G401.6 (cell line): ENCODE measurements around the gene HYAL3.
"Not testable (repeated sequence)": the region's sequence is repeated elsewhere in the genome, so short reads cannot be mapped to it uniquely, and the experiment has no call there.

Source experiments
- FAIRE-seq: peaks from 2 replicates; lab custom pipeline; 2012; peaks lifted over from hg19 to GRCh38; lab: Jason Lieb, UNC

Gene HYAL3

GRCh38 chr3:50290161-50290641, 9.0 kb downstream of the HYAL3 start:
- no peak for FAIRE-seq

- FAIRE-seq, result no peak
These were observed 10.1 kb downstream of the HYAL3 start for GRCh38 chr3:50289130-50289529.

GRCh38 chr3:50288387-50289007, 10.7 kb downstream of the HYAL3 start:
- no peak for FAIRE-seq

- no peak for FAIRE-seq
These were observed 11.9 kb downstream of the HYAL3 start for GRCh38 chr3:50287262-50287661.

GRCh38 chr3:50286322-50287227, 12.6 kb downstream of the HYAL3 start:
- FAIRE-seq, result no peak

- not testable (repeated sequence) for FAIRE-seq
These were observed 15.1 kb downstream of the HYAL3 start for GRCh38 chr3:50284121-50284520.

- no peak for FAIRE-seq
These were observed 19.8 kb downstream of the HYAL3 start for GRCh38 chr3:50279255-50280016.

GRCh38 chr3:50278880-50279224, 20.4 kb downstream of the HYAL3 start, which contains the start of gene LSMEM2:
LSMEM2 (plus strand) TSS chr3:50279087; CDS start chr3:50279114, 27 bp downstream.
- FAIRE-seq, result no peak

GRCh38 chr3:50278123-50278879, 20.9 kb downstream of the HYAL3 start:
- no peak for FAIRE-seq

GRCh38 chr3:50276762-50277101, 22.5 kb downstream of the HYAL3 start:
- no peak for FAIRE-seq

- no peak for FAIRE-seq
These were observed 23.0 kb downstream of the HYAL3 start for GRCh38 chr3:50275996-50276761.

GRCh38 chr3:50275141-50275995, 23.8 kb downstream of the HYAL3 start:
- no peak for FAIRE-seq

GRCh38 chr3:50274371-50275104, 24.7 kb downstream of the HYAL3 start:
- peak; percentile 11 for FAIRE-seq

- FAIRE-seq, result no peak
These were observed 25.5 kb downstream of the HYAL3 start for GRCh38 chr3:50273689-50274065.

GRCh38 chr3:50272911-50273688, 26.1 kb downstream of the HYAL3 start:
- peak; percentile 87 for FAIRE-seq

GRCh38 chr3:50272538-50272910, 26.7 kb downstream of the HYAL3 start:
- FAIRE-seq, result not testable (repeated sequence)

- FAIRE-seq, result no peak
These were observed 27.8 kb downstream of the HYAL3 start for GRCh38 chr3:50271314-50271936.
